Measurements from ENCODE around the gene PLCB1. TPM values are rescaled to one million over a fixed set of nuclear protein-coding genes. Genes with fewer than 3 reads are reported as not detected.
A peak's percentile ranks its signal among the peaks of the same experiment; 100 is the strongest.
"Not testable (repeated sequence)": the region's sequence is repeated elsewhere in the genome, so short reads cannot be mapped to it uniquely, and the experiment has no call there.

Gene PLCB1
- polyA plus RNA-seq, 3 donors from 2014 or later, result 11.0 to 20.4 (median 12.6) TPM

DNA sequence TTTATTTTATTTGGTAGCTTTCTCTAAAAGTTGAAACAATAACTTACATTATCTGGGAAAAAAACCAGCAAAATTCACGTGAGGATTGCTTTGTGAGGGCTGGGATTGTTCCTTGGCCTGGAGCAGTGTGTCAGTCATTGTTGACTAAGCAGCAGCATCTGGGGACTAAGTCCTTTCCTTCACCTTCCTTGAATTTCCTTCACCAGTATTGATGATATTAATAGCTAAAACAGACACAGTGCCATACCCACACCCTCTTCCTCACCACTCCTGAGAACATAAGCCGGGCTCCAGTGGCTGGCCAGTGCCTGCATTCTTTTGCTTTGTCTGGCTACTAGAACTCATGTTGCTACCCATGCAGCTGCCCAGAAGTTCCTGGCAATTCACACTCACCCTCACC is 23.7 kb downstream of the PLCB1 start:
- Mint-ChIP-seq H3K36me3 (peaks cover 3 to 5% (median 4%) of the 10 kb centered on the region in 3 donors), H3K9me3 (no peaks in the 10 kb centered on the region), H3K27ac (peak overlapping the region in 3 of 6 donors; percentile 69 to 80 (median 74)), H3K27me3 (ENCODE audit: low read depth in 3 of 3) (no peaks in the 10 kb centered on the region), H3K4me3 (peak overlapping the region in 4 of 5 donors; percentile 57 to 79 (median 66)), H3K4me1 (peaks cover 84 to 86% of the 10 kb centered on the region in 2 donors)
- no peak for DNase-seq

DNA sequence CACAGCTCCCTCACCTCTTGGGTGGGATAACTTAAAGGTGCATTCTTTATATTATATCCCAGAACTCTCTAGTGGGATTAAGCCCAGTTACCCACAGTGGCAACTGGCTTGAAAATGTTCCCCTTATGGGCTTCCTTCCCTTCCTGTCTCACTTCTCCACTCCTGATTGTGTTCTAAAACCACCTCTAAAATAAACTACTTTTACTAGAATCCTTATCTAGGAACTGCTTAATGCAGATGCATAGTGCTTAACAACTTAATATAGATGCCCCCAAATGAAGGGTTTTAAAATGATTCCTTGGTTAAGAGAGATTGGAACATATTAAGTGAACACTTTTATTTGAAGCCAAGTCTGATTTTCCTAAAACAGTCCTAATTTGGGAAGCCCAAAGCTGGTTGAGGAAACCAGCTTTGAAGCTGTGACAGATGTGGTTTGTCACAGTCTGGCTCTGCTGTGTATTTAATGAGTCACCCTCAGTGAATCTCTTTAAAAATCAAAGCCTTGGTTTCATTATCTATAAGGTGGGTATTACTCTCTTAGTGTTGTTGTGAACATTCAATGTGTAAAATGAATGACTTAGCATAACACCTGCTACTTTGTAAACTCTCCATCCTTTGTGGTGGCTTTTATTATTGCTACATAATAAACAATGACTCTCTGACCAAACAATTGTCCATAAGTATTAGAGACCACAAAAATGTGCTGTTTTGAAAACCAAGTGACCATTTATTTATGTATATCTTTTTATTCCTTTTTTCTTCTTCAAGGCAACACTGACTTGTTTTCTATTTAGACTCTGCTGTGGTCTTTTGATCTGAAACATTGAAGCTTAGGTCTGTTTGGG is 24.4 kb downstream of the PLCB1 start:
- Mint-ChIP-seq H3K9me3 (no peaks in the 10 kb centered on the region), H3K27me3 (ENCODE audit: low read depth in 3 of 3) (no peaks in the 10 kb centered on the region), H3K4me1 (peaks cover 82 to 85% of the 10 kb centered on the region in 2 donors), H3K4me3 (peak overlapping the region; percentile 57 to 79 (median 66)), H3K27ac (peak overlapping the region; percentile 55 to 90 (median 78)), H3K36me3 (peaks cover 3 to 5% (median 4%) of the 10 kb centered on the region in 3 donors)
- peak; percentile 51 to 54 (median 53) for DNase-seq

DNA sequence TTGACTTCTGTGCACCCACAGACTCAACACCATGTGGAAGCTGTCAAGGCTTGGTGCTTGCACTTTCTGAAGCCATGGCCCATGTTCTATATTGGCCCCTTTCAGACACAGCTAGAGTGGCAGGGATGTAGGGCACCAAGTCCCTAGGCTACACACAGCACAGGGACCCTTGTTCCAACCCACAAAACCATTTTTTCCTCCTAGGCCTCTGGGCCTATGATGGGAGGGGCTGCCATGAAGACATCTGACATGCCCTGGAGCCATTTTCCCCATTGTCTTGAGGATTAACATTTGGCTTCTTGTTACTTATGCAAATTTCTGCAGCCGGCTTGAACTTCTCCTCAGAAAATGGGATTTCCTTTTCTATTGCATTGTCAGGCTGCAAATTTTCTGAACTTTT is 27.2 kb downstream of the PLCB1 start:
- peaks cover 65 to 70% of the 10 kb centered on the region in 2 donors for H3K4me1 Mint-ChIP-seq
- H3K36me3 Mint-ChIP-seq; DNase-seq; H3K4me3 Mint-ChIP-seq; H3K9me3 Mint-ChIP-seq; H3K27ac Mint-ChIP-seq; H3K27me3 Mint-ChIP-seq (ENCODE audit: low read depth in 3 of 3): not testable (repeated sequence)

DNA sequence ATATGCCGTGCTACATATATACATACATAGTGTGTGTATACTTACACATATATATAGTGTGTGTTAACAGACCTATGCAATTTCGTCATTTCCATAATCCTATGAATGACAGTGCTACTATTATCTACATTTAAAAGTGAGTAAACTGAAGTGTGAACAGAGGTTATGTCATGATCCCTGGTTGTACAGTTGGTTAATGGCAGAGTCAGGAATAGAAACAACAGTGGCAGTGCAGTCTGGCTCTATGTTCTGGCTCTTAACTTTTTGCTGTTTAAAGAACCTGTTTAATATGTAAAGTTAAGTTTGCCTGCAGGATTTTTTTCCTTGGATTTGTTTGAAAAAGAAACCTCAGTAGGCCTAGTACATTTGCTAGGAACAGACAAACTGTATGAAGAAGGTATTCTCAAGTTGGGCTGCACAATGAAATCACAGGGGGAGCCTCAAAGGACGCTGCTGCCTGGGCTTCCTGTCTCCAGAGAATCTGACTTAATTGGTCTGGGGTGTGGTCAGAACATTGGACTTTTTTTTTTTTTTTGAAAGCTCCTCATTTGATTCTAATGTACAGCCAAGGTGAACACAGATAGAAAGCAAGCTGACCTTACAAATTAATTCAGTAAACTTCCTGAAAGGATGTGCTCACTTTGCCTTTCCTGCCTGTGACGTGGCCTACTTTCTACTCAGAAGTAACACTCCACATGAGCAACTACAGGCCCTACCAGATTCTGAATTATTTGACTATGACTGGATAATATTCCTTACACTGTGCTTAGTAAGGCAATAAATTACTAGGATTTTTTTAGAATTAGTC is 29.4 kb downstream of the PLCB1 start:
- no peak for DNase-seq
- Mint-ChIP-seq H3K27me3 (ENCODE audit: low read depth in 3 of 3) (no peaks in the 10 kb centered on the region), H3K36me3 (peaks cover 3 to 11% (median 4%) of the 10 kb centered on the region in 3 donors), H3K4me1 (peaks cover 52 to 66% of the 10 kb centered on the region in 2 donors), H3K9me3 (no peaks in the 10 kb centered on the region), H3K4me3 (peak overlapping the region; percentile 4 to 73 (median 36)), H3K27ac (peak overlapping the region; percentile 29 to 83 (median 65))

DNA sequence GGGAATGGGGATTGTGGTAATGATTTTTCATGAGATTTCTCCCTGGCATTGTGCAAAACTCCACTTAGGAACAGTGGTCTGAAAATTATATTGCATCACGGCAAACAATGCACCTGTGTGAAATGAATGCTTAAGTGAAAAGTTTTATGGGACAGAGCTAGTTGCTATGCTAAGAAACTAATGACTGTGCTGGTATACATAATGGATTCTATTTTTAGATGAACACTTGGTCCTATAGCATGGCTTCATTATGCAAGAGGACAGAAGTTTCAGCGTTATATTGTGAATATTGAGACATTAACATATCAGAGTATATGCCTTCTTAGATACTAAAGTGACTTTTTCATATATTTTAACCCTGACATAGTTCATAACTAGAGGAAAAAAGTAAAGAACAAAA is 30.5 kb downstream of the PLCB1 start:
- no peak overlapping the region for H3K4me3 Mint-ChIP-seq
- no peaks in the 10 kb centered on the region for H3K9me3 Mint-ChIP-seq
- DNase-seq, result no peak
- peaks cover 3 to 11% (median 4%) of the 10 kb centered on the region in 3 donors for H3K36me3 Mint-ChIP-seq
- peaks cover 46 to 66% of the 10 kb centered on the region in 2 donors for H3K4me1 Mint-ChIP-seq
- peak overlapping the region in 1 of 6 donors; percentile 84 for H3K27ac Mint-ChIP-seq
- H3K27me3 Mint-ChIP-seq (ENCODE audit: low read depth in 3 of 3), result no peaks in the 10 kb centered on the region

DNA sequence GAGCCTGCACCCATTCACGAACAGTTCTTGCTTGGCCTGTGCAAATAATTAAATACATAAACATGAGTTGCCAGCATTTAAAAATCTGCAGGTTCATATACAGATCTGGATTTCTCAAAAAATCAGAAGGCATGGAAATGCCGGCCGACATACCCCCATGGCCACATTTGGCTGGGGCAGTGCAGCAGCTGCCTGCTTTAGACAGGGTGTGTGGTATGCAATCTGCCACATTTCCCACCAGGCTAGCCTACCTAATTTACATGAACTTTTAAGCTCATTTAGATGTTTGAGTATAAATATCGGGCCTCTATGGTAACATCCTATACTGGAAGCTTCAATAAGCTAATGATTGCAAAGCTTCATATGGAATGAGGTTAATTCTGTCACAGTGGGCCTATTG is 31.5 kb downstream of the PLCB1 start:
- H3K9me3 Mint-ChIP-seq, result no peaks in the 10 kb centered on the region
- H3K27ac Mint-ChIP-seq, result no peak overlapping the region
- DNase-seq, result no peak
- H3K4me3 Mint-ChIP-seq, result no peak overlapping the region
- peaks cover 0 to 1% (median 0%) of the 10 kb centered on the region in 3 donors for H3K27me3 Mint-ChIP-seq (ENCODE audit: low read depth in 3 of 3)
- H3K4me1 Mint-ChIP-seq, result peaks cover 47 to 66% of the 10 kb centered on the region in 2 donors
- peaks cover 3 to 11% (median 4%) of the 10 kb centered on the region in 3 donors for H3K36me3 Mint-ChIP-seq

DNA sequence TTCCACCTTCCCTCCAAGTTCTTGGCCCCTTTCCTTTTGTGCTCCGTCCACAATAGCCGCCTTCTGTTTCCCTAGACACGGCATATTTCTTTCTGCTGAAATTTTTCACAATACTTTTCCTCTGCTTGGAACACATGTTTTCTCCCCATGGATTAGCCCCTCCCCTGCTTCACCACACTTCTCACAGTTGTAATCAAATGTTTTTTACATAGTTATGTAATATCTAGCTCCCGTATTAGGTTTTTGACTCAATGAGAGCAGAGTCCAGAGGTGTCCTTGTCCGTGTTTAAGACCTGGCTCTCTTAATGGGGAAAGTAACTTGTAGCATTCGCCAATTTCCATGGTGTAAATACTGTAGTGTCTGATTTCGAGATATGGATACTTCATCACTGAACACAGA is 34.7 kb downstream of the PLCB1 start:
- Mint-ChIP-seq H3K4me3 (no peak overlapping the region), H3K4me1 (peaks cover 36 to 64% of the 10 kb centered on the region in 2 donors), H3K27me3 (ENCODE audit: low read depth in 3 of 3) (peaks cover 0 to 1% (median 0%) of the 10 kb centered on the region in 3 donors), H3K36me3 (peaks cover 0 to 6% (median 0%) of the 10 kb centered on the region in 3 donors), H3K9me3 (no peaks in the 10 kb centered on the region), H3K27ac (no peak overlapping the region)
- no peak for DNase-seq

DNA sequence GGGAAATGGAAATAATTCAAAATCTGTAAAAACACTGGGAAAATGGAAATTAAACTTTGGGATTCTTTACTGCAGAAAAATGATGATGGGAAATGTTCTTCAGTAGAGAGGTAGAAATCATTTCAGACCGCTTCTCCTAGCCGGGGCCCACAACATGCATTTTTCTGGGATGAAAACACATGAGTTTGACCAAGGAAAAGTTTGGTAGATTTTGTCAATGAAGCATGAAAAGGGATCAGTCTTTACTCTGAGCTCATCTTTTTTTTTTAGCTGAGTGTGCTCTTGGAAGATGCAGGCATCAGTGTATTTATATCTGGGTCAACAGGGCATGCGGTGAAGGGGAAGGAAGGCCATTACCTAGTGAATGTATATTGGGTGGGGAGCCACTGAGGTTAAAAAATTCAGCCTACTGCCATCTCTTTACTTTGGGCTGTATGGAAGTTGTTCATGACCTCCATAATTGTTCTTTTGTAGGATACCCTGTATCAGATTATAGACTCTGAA is 36.8 kb downstream of the PLCB1 start:
- Mint-ChIP-seq H3K36me3 (peaks cover 11 to 18% (median 17%) of the 10 kb centered on the region in 3 donors), H3K4me1 (peaks cover 44 to 74% of the 10 kb centered on the region in 2 donors), H3K27ac (no peak overlapping the region), H3K27me3 (ENCODE audit: low read depth in 3 of 3) (peaks cover 0 to 1% (median 0%) of the 10 kb centered on the region in 3 donors), H3K4me3 (no peak overlapping the region), H3K9me3 (no peaks in the 10 kb centered on the region)
- DNase-seq, result no peak

DNA sequence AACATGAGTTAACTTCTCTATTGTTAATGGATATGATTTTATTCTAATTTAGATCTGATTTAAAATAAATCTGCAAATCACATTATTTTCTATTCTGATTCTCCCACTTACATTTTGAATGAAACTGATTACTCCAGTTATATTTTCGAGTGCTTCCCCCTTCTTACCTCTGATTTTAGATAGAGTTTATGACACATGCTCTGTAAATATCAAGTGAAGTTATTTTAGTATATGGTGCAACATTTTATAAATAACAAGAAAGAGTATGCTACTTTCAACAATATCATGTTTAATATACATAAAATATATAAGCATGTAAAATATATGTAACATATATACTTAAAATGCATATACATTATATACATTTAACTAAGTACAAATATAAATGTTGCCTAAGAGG is 38.9 kb downstream of the PLCB1 start:
- Mint-ChIP-seq H3K27me3 (ENCODE audit: low read depth in 3 of 3) (peaks cover 0 to 1% (median 0%) of the 10 kb centered on the region in 3 donors), H3K4me1 (peaks cover 56 to 81% of the 10 kb centered on the region in 2 donors), H3K36me3 (peaks cover 12 to 23% (median 13%) of the 10 kb centered on the region in 3 donors), H3K27ac (no peak overlapping the region), H3K9me3 (no peaks in the 10 kb centered on the region), H3K4me3 (no peak overlapping the region)
- no peak for DNase-seq

DNA sequence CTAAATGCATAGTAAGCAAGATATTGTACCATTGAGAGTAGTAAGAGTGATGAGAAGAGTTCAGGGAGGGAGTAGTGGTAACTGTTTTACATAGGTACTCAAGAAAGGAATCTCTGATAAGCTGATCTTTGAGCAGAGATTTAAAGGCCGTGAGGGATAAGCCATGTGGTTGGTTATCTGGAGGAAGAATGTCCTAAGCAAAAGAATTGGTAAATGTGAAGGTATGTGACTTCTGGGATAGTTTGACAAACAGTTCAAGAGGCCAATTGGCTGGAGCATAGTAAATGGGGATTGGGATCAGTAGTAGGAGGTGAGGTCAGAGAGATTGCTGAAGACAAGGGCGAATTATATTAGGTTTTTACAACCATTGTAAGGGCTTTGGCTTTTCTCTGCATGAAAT is 40.1 kb downstream of the PLCB1 start:
- Mint-ChIP-seq H3K4me3 (no peak overlapping the region), H3K27ac (peak overlapping the region in 3 of 6 donors; percentile 0 to 29 (median 6)), H3K4me1 (peaks cover 54 to 81% of the 10 kb centered on the region in 2 donors), H3K36me3 (peaks cover 12 to 23% (median 13%) of the 10 kb centered on the region in 3 donors), H3K9me3 (no peaks in the 10 kb centered on the region), H3K27me3 (ENCODE audit: low read depth in 3 of 3) (peaks cover 0 to 1% (median 0%) of the 10 kb centered on the region in 3 donors)
- DNase-seq, result no peak

DNA sequence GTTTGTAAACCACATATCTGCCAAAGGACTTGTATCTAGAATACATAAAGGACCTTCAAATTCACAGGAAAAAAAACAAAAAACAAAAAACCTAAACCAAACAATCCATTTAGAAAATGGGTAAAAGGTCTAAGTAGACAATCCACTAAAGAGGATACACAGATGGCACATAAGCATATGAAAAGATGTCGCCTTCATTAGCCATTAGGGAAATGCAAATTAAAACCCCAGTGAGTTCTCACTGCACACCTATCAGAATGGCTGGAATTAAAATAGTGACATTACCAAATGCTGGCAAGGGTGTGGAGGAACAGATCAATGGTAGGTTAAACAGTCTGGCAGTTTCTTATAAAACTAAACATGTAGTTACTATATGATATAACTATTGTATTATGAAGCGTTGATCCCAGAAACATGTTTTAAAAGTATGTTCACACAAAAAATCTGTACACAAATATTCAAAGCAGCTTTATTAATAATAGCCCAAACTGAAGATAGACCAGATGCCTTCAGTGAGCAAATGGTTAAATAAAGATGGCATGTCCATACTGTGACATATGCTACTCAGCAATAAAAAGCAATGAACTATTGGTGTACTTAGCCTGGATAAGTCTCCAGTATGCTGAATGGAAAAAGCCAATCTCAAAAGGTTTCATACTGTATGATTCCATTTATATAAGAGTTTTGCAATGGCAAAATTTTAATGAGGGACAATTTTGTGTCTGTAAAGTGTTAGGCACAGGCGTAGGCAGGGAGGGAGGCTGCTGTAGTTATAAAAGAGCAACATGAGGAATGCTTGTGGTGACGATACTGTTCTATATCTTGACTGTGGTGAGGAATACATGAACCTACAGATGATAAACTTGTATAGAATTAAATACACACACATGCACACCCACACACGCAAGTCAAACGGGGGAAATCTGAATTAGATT is 43.9 kb downstream of the PLCB1 start:
- Mint-ChIP-seq H3K4me1 (peaks cover 61 to 86% of the 10 kb centered on the region in 2 donors), H3K27me3 (ENCODE audit: low read depth in 3 of 3) (no peaks in the 10 kb centered on the region), H3K27ac (peak overlapping the region in 1 of 6 donors; percentile 15), H3K9me3 (no peaks in the 10 kb centered on the region), H3K36me3 (peaks cover 12 to 23% (median 13%) of the 10 kb centered on the region in 3 donors), H3K4me3 (no peak overlapping the region)
- DNase-seq, result no peak

DNA sequence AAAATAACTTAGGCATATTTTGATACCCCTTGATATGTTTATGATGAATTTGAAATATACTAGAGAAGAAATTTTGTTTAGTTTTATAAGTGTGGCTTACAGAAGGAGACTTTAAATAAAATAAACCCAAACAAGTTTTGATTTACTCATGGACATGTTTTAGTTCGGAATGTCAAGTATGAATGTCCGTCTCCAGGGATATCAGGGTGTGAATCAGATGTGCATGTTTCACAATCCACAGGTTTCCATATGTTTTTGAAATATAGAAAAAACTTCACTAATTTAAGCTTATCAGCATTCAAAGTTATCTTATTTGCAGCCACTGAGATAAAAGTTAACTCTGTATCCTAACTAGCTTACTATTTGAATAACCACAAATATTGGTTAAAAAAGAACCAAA is 51.5 kb downstream of the PLCB1 start:
- Mint-ChIP-seq H3K27me3 (ENCODE audit: low read depth in 3 of 3) (peaks cover 0 to 2% (median 0%) of the 10 kb centered on the region in 3 donors), H3K4me1 (peaks cover 46 to 63% of the 10 kb centered on the region in 2 donors), H3K27ac (no peak overlapping the region), H3K36me3 (no peaks in the 10 kb centered on the region), H3K4me3 (no peak overlapping the region), H3K9me3 (no peaks in the 10 kb centered on the region)
- no peak for DNase-seq

DNA sequence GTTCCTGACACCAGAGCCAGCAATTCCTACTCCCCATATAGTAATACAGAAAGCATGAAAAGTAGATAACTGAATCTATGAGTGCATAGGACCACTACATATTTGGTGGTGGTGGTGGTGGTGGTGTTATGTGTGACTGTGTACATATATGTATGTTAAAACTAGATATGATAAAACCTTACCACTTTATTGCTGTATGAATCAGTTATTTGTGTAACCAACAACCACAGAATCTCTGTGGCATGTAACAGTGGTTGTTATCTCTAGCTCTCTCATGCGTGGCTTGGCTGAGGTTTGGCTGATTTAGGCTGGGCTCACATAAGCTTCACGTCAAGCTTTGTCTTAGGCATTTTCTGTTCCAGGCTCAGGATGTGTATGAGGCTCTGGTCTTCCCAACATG is 55.7 kb downstream of the PLCB1 start:
- peaks cover 5 to 8% (median 6%) of the 10 kb centered on the region in 3 donors for H3K36me3 Mint-ChIP-seq
- H3K4me1 Mint-ChIP-seq, result peaks cover 32 to 58% of the 10 kb centered on the region in 2 donors
- peaks cover 0 to 5% (median 0%) of the 10 kb centered on the region in 3 donors for H3K27me3 Mint-ChIP-seq (ENCODE audit: low read depth in 3 of 3)
- H3K27ac Mint-ChIP-seq, result peak overlapping the region in 1 of 6 donors; percentile 46
- peaks cover 0 to 4% (median 0%) of the 10 kb centered on the region in 6 donors for H3K9me3 Mint-ChIP-seq
- DNase-seq, result peak in 1 of 3 donors; percentile 10
- no peak overlapping the region for H3K4me3 Mint-ChIP-seq
